Mucosa of descending colon (tissue), 3 donors: Measurements from ENCODE around the gene CFAP20DC. TPM values are rescaled to one million over a fixed set of nuclear protein-coding genes. Genes with fewer than 3 reads are reported as not detected.

Experiments used
- ATAC-seq: fragments of 200-7000 bp; cut with Tn5 transposase; one replicate; pipeline ENCODE4 v1.9.1; 2020; ENCODE audit warnings: mild to moderate bottlenecking, moderate library complexity
- DNase-seq, 3 donors: peaks; one replicate each; pipeline ENCODE4 v3.0.0-alpha.2; 2020
- H3K36me3 ChIP-seq: fragments of 200-600 bp; one replicate; pipeline ENCODE4 v1.8.0; 2021; ENCODE audit warnings: low read depth, mild to moderate bottlenecking
- H3K4me1 ChIP-seq: fragments of 200-600 bp; one replicate; pipeline ENCODE4 v1.8.0; 2021; ENCODE audit warnings: low read depth, mild to moderate bottlenecking
- H3K4me3 ChIP-seq: fragments of 200-600 bp; one replicate; pipeline ENCODE4 v1.8.0; 2021; ENCODE audit warnings: mild to moderate bottlenecking
- H3K9me3 ChIP-seq: fragments of 200-600 bp; one replicate; pipeline ENCODE4 v1.8.0; 2021; ENCODE audit warnings: mild to moderate bottlenecking
- CTCF ChIP-seq: fragments of 200-600 bp; IDR thresholded peaks from one replicate; pipeline ENCODE4 v1.8.0; 2022; ENCODE audit warnings: antibody characterized with exemption, mild to moderate bottlenecking
- intact Hi-C, 2 donors: fragments of 100-400 bp; cut with DNase I in 1 of 2; cut with micrococcal nuclease in 1 of 2; formaldehyde crosslinking; loops; one replicate each; pipeline versions ENCODE4 v1.11.0 to v1.11.1; 2022; cut with DNase I, micrococcal nuclease
- total RNA-seq, 3 donors: library from RNA; stranded (reverse); fragmentation: NEBNext Ultra II Directional in 2 of 3; extraction: Animal tissue kit (Norgen Biotek cat#: 25700) in 2 of 3; gene quantifications; one replicate each; pipeline versions ENCODE4 v1.2.1 to v1.2.4, GENCODE V29; 2021 to 2023
- donor health status: DM: no; HTN: no; CAD: no; lungs with moderate emphysema.
- donor health status: DM: no; HTN: no; CAD: no.
- donor health status: DM: no; HTN: yes; CAD: no.

The CFAP20DC gene
- total RNA-seq, 3 donors from 2014 or later = 0.49 to 1.0 (median 0.57) TPM

- Histone ChIP-seq H3K9me3 (no peaks in the 10 kb centered on the region), H3K4me3 (no peak overlapping the region), H3K36me3 (no peaks in the 10 kb centered on the region), H3K4me1 (no peaks in the 10 kb centered on the region)
- ATAC-seq (no peak), DNase-seq (no peak)
- no peak for TF ChIP-seq CTCF
- intact Hi-C loops = no loop called here
These were observed 212.0 kb downstream of the CFAP20DC start for GRCh38 chr3:58837856-58838255.

- intact Hi-C loops = no loop called here
- ATAC-seq = no peak
- no peaks in the 10 kb centered on the region for H3K4me1 ChIP-seq
- no peak for DNase-seq
- TF ChIP-seq CTCF = no peak
- H3K9me3 ChIP-seq = no peaks in the 10 kb centered on the region
- no peaks in the 10 kb centered on the region for H3K36me3 ChIP-seq
- no peak overlapping the region for H3K4me3 ChIP-seq
These were observed 212.5 kb downstream of the CFAP20DC start for GRCh38 chr3:58837141-58837843.

GRCh38 chr3:58835086-58835485, 214.7 kb downstream of the CFAP20DC start:
- Histone ChIP-seq H3K36me3 (no peaks in the 10 kb centered on the region), H3K4me1 (no peaks in the 10 kb centered on the region), H3K4me3 (no peak overlapping the region), H3K9me3 (no peaks in the 10 kb centered on the region)
- TF ChIP-seq CTCF = no peak
- intact Hi-C loops = no loop called here
- DNase-seq (no peak), ATAC-seq (no peak)

GRCh38 chr3:58833491-58833890, 216.3 kb downstream of the CFAP20DC start:
- ATAC-seq (no peak), DNase-seq (no peak)
- no peak for TF ChIP-seq CTCF
- Histone ChIP-seq H3K4me1 (no peaks in the 10 kb centered on the region), H3K36me3 (no peaks in the 10 kb centered on the region), H3K4me3 (no peak overlapping the region), H3K9me3 (no peaks in the 10 kb centered on the region)
- intact Hi-C loops = no loop called here

GRCh38 chr3:58829321-58830000, 220.4 kb downstream of the CFAP20DC start:
- Histone ChIP-seq H3K36me3 (no peaks in the 10 kb centered on the region), H3K4me3 (no peak overlapping the region), H3K9me3 (no peaks in the 10 kb centered on the region), H3K4me1 (peaks cover 4% of the 10 kb centered on the region)
- TF ChIP-seq CTCF = no peak
- DNase-seq (no peak), ATAC-seq (no peak)
- intact Hi-C loops = no loop called here
